HepG2 (cell line): ENCODE measurements around the gene RDH14. TPM values are rescaled to one million over a fixed set of nuclear protein-coding genes. Genes with fewer than 3 reads are reported as not detected.

Experiments used
- ATAC-seq: fragments of 200-7000 bp; cut with Tn5 transposase; 3 replicates; pipeline ENCODE4 v1.9.1; 2020; ENCODE audit warnings: mild to moderate bottlenecking, moderate library complexity
- BruUV-seq: library from RNA; stranded (reverse); fragments of 400-500 nt; replicated peaks from 2 replicates; lab custom pipeline; 2021; lab: Mats Ljungman, UMichigan
- CTCF ChIA-PET: fragments of 300-600 bp; formaldehyde crosslinking; extraction: SDS; loops from one replicate; lab custom pipeline; 2021; ENCODE audit warnings: low total read pairs, inconsistent platforms, low intra/inter-chr PET ratio; lab: Yijun Ruan, JAX
- POLR2A ChIA-PET: fragments of 350-600 bp; sonication (Branson Sonifier 250); formaldehyde crosslinking; loops from one replicate; lab custom pipeline; 2020; ENCODE audit warnings: antibody characterized with exemption, inconsistent platforms; lab: Yijun Ruan, JAX
- DNase-seq: peaks from one replicate; pipeline ENCODE4 v3.0.0-alpha.2; 2015; ENCODE audit warnings: low spot score
- FAIRE-seq: peaks from 3 replicates; lab custom pipeline; 2011; peaks lifted over from hg19 to GRCh38; lab: Jason Lieb, UNC
- H2AFZ ChIP-seq: one replicate; pipeline ENCODE4 v1.6.1; 2011; ENCODE audit warnings: low read length, inconsistent platforms
- H3K27ac ChIP-seq: fragments of 300-600 bp; 3 replicates; pipeline ENCODE4 v1.8.0; 2011; ENCODE audit warnings: mixed run types, mild to moderate bottlenecking, mixed read lengths, low read length, inconsistent platforms; ENCODE audit not compliant: insufficient read depth; ENCODE audit errors: extremely low read length
- H3K27me3 ChIP-seq, 2 experiments: fragments of 200-600 bp in 1 of 2; 2 replicates in 1 of 2; 3 replicates in 1 of 2; pipeline versions ENCODE4 v1.6.0 to v1.8.0; 2011; ENCODE audit warnings: low read length in 2 of 2, mild to moderate bottlenecking in 2 of 2, moderate library complexity in 2 of 2, inconsistent platforms in 1 of 2; ENCODE audit not compliant: insufficient read depth in 2 of 2, control insufficient read depth in 1 of 2
- H3K36me3 ChIP-seq, 2 experiments: fragments of 200-600 bp in 1 of 2; replicated peaks in 1 of 2; 2 replicates in 1 of 2; 3 replicates in 1 of 2; pipeline versions ENCODE4 v1.5.1 to v1.8.0; 2011; ENCODE audit warnings: low read length in 2 of 2, inconsistent platforms in 1 of 2; ENCODE audit not compliant: insufficient read depth in 2 of 2, control insufficient read depth in 1 of 2
- H3K4me1 ChIP-seq: 2 replicates; pipeline ENCODE4 v1.5.1; 2012; ENCODE audit warnings: low read length, inconsistent platforms; ENCODE audit not compliant: insufficient read depth
- H3K4me2 ChIP-seq: 2 replicates; pipeline ENCODE4 v1.6.0; 2011; ENCODE audit warnings: low read depth, low read length, inconsistent platforms
- H3K4me3 ChIP-seq, 3 experiments: fragments of 200-600 bp in 1 of 3; sonication (generic), shearing (Covaris generic) in 1 of 3; replicated peaks in 1 of 3; 2 replicates each; pipeline ENCODE4 v1.5.1; 2011 to 2016; ENCODE audit warnings: low read length in 3 of 3, inconsistent platforms in 2 of 3, low read depth in 2 of 3, mild to moderate bottlenecking in 2 of 3, control low read depth in 1 of 3, mixed read lengths in 1 of 3; ENCODE audit not compliant: insufficient read depth in 1 of 3
- H3K79me2 ChIP-seq: one replicate; pipeline ENCODE4 v1.6.1; 2011; ENCODE audit warnings: low read length, inconsistent platforms; ENCODE audit not compliant: insufficient read depth
- H3K9ac ChIP-seq: 2 replicates; pipeline ENCODE4 v1.6.0; 2011; ENCODE audit warnings: mild to moderate bottlenecking, low read depth, low read length, inconsistent platforms; ENCODE audit not compliant: insufficient read depth
- H3K9me3 ChIP-seq: 2 replicates; pipeline ENCODE4 v1.5.1; 2012; ENCODE audit warnings: mild to moderate bottlenecking, low read length
- H4K20me1 ChIP-seq: 2 replicates; pipeline ENCODE4 v1.6.0; 2011; ENCODE audit warnings: inconsistent platforms, mild to moderate bottlenecking, low read length, moderate library complexity; ENCODE audit not compliant: insufficient read depth
- ERF ChIP-seq: IDR thresholded peaks from 2 replicates; pipeline ENCODE4 v1.6.1; 2018; ENCODE audit warnings: missing biosample characterization, missing genetic modification reagents
- FOXJ3 ChIP-seq: sonication (generic); formaldehyde crosslinking; IDR thresholded peaks from 2 replicates; pipeline ENCODE4 v1.4.0; 2020; ENCODE audit warnings: missing genetic modification reagents, mild to moderate bottlenecking, borderline replicate concordance
- HDAC2 ChIP-seq: sonication (generic); formaldehyde crosslinking; IDR thresholded peaks from 2 replicates; pipeline ENCODE4 v1.4.0; 2020; ENCODE audit warnings: missing genetic modification reagents
- KAT7 ChIP-seq: IDR thresholded peaks from 2 replicates; pipeline ENCODE4 v1.6.1; 2018; ENCODE audit warnings: borderline replicate concordance, missing compliant biosample characterization
- SIN3B ChIP-seq: fragments of 150-350 bp; IDR thresholded peaks from 2 replicates; pipeline ENCODE4 v1.6.1; 2014; ENCODE audit warnings: low read length
- TBL1XR1 ChIP-seq: fragments of 150-350 bp; IDR thresholded peaks from 2 replicates; pipeline ENCODE4 v1.6.1; 2014; ENCODE audit warnings: borderline replicate concordance, low read length; ENCODE audit not compliant: partially characterized antibody
- TP53 ChIP-seq: sonication (generic); formaldehyde crosslinking; conservative IDR thresholded peaks from 2 replicates; pipeline ENCODE4 v1.4.0; 2020; ENCODE audit warnings: missing genetic modification reagents
- ZFP90 ChIP-seq: sonication (generic); formaldehyde crosslinking; IDR thresholded peaks from 2 replicates; pipeline ENCODE4 v1.8.0; 2022; ENCODE audit warnings: missing genetic modification reagents, mild to moderate bottlenecking, inconsistent platforms, borderline replicate concordance
- ZNF317 ChIP-seq: sonication (generic); formaldehyde crosslinking; IDR thresholded peaks from 2 replicates; pipeline ENCODE4 v1.5.0; 2020; ENCODE audit warnings: mild to moderate bottlenecking, missing genetic modification reagents
- ZNF773 ChIP-seq: sonication (generic); formaldehyde crosslinking; IDR thresholded peaks from 2 replicates; pipeline ENCODE4 v1.4.0; 2020; ENCODE audit warnings: missing genetic modification reagents, borderline replicate concordance
- WGBS: methylation state at CpG from one replicate; pipeline ENCODE4 v1.1.6; 2017; ENCODE audit warnings: low lambda C conversion rate; 5-methylcytosine and 5-hydroxymethylcytosine counted together
- in situ Hi-C: cut with HindIII; loops from 2 replicates; pipeline ENCODE4 v1.10.0; 2017; ENCODE audit warnings: low pct_unique_long_range_greater_than_20kb; ENCODE audit not compliant: extremely low pct_ligation_motif_present
- intact Hi-C: fragments of 100-400 bp; cut with micrococcal nuclease; formaldehyde crosslinking; loops from one replicate; pipeline ENCODE4 v1.10.0; 2022; ENCODE audit not compliant: unreplicated experiment
- polyA plus RNA-seq, 8 experiments: library from polyadenylated mRNA; depleted of rRNA in 3 of 8; stranded (reverse) in 7 of 8; unstranded in 1 of 8; fragments of >200 nt; fragmentation: Illumina TruSeq in 4 of 8; extraction: Trizol in 4 of 8; gene quantifications; 2 replicates each; pipeline versions ENCODE4 v1.2.1 to v1.2.3, GENCODE V29; 2011 to 2016; ENCODE audit warnings: low read depth in 4 of 8, missing spikeins in 1 of 8, mixed read lengths in 1 of 8; ENCODE audit not compliant: insufficient read depth in 1 of 8
- total RNA-seq, 5 experiments: library from RNA; depleted of rRNA; stranded (reverse); fragments of >200 nt; fragmentation: Illumina TruSeq; extraction: Trizol; gene quantifications; 2 replicates each; pipeline ENCODE4 v1.2.3, GENCODE V29; 2016; ENCODE audit warnings: low read depth in 1 of 5

Gene RDH14
- total and polyA plus RNA-seq, 2 of the 13 experiments (the other 11 are each of a cell fraction or from before 2014, with no cell fraction given) = 27.4 to 39.9 TPM

- Histone ChIP-seq H3K27ac (no peak overlapping the region), H3K9ac (no peak overlapping the region), H3K9me3 (no peaks in the 10 kb centered on the region), H3K36me3 (no peaks in the 10 kb centered on the region), H2AFZ (no peak overlapping the region), H3K27me3 (peaks cover 1 to 5% of the 10 kb centered on the region in 2 experiments; a peak in 2 of 5 replicates), H3K4me2 (no peak overlapping the region), H3K4me1 (no peaks in the 10 kb centered on the region), H3K79me2 (no peaks in the 10 kb centered on the region), H4K20me1 (no peaks in the 10 kb centered on the region), H3K4me3 (no peak overlapping the region)
- no peak for DNase-seq
- peak; percentile 39; the same call in 1 of the 3 replicates for ATAC-seq
- intact Hi-C loops = no loop called here
- TF ChIP-seq KAT7 (no peak), ZNF773 (no peak), HDAC2 (CRISPR knock-in tag) (no peak), TBL1XR1 (no peak), ZFP90 (no peak), FOXJ3 (no peak), ERF (no peak)
- in situ Hi-C loops = no loop called here
- no TSS peak for BruUV-seq
- POLR2A ChIA-PET = no interaction called here
- CTCF ChIA-PET = no interaction called here
- 23% methylated on average over 4 of the region's 4 CpGs for WGBS
- FAIRE-seq = no peak
Measured at GRCh38 chr2:18514526-18515461, 45.7 kb downstream of the RDH14 start.

- WGBS = 19% methylated on average over 2 of the region's 2 CpGs
- BruUV-seq = no TSS peak
- Histone ChIP-seq H3K36me3 (no peaks in the 10 kb centered on the region), H3K27me3 (peaks cover 0 to 1% of the 10 kb centered on the region in 2 experiments; a peak in 1 of 5 replicates), H3K27ac (no peak overlapping the region), H3K4me2 (no peak overlapping the region), H2AFZ (no peak overlapping the region)
- intact Hi-C loops = no loop called here
- TF ChIP-seq SIN3B (no peak), ZNF317 (peak; percentile 94), TP53 (CRISPR knock-in tag) (no peak)
- TF ChIP-seq, all 625 proteins: peak for 1
- FAIRE-seq = no peak
- Histone ChIP-seq H4K20me1 (no peaks in the 10 kb centered on the region), H3K4me1 (no peaks in the 10 kb centered on the region), H3K4me3 (no peak overlapping the region), H3K79me2 (no peaks in the 10 kb centered on the region), H3K9me3 (no peaks in the 10 kb centered on the region), H3K9ac (no peak overlapping the region)
- in situ Hi-C loops = no loop called here
- DNase-seq = no peak
- POLR2A ChIA-PET = no interaction called here
- ATAC-seq = no peak
- CTCF ChIA-PET = no interaction called here
Measured at GRCh38 chr2:18510775-18511174, 49.7 kb downstream of the RDH14 start.
